Chondrocyte (in vitro differentiated cells): ENCODE results near the gene MICAL1. TPM values are rescaled to one million over a fixed set of nuclear protein-coding genes. Genes with fewer than 3 reads are reported as not detected.

ENCODE experiments used
- DNase-seq: peaks from one replicate; pipeline ENCODE4 v3.0.0; 2021; ENCODE audit warnings: mixed read lengths, low spot score
- H3K27ac Mint-ChIP-seq: one replicate; pipeline ENCODE4 v1.8.0; 2021; ENCODE audit warnings: mild to moderate bottlenecking, moderate library complexity, mixed read lengths; ENCODE audit not compliant: unreplicated experiment
- H3K27me3 Mint-ChIP-seq: 2 replicates; pipeline ENCODE4 v1.8.0; 2021; ENCODE audit warnings: low read depth, mixed read lengths
- H3K36me3 Mint-ChIP-seq: 2 replicates; pipeline ENCODE4 v1.8.0; 2021; ENCODE audit warnings: low read depth, mixed read lengths
- H3K4me1 Mint-ChIP-seq: 2 replicates; pipeline ENCODE4 v1.8.0; 2021; ENCODE audit warnings: low read depth, mild to moderate bottlenecking, mixed read lengths
- H3K4me3 Mint-ChIP-seq: one replicate; pipeline ENCODE4 v1.8.0; 2021; ENCODE audit warnings: mild to moderate bottlenecking, moderate library complexity, mixed read lengths; ENCODE audit not compliant: unreplicated experiment
- H3K9me3 Mint-ChIP-seq: 2 replicates; pipeline ENCODE4 v1.8.0; 2021; ENCODE audit warnings: low read depth, mixed read lengths
- CTCF ChIP-seq: fragments of 200-600 bp; sonication (generic); IDR thresholded peaks from 2 replicates; pipeline ENCODE4 v1.5.0; 2021; ENCODE audit warnings: antibody characterized with exemption, mild to moderate bottlenecking, moderate library complexity
- total RNA-seq: library from RNA; stranded (reverse); gene quantifications from 3 replicates; pipeline ENCODE4 v1.2.1, GENCODE V29; 2021

MICAL1 gene
- total RNA-seq, 1 donor from 2014 or later = 102 TPM

- no peak overlapping the region for H3K27ac Mint-ChIP-seq
These were observed 37.9 kb downstream of the MICAL1 start for GRCh38 chr6:109417646-109418045.

DNA sequence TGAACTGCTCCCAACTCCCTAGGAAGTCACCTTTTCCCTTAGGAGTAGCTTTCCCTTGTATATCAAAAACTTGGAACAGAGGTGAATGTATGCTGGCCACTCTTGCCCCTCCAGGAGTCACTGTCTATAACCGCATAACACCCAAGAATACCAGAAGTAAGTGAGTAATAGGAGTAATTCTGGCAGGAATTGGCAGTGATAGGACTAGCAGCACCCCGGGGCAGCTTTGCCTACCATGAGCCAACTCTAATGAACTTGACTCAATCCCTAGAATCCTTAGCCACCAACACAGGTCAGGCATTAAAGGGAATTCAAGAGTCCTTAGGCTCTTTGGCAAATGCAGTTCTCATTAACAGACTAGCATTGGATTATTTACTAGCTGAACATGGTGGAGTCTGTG is 44.5 kb downstream of the MICAL1 start:
- Mint-ChIP-seq H3K27ac (no peak overlapping the region), H3K27me3 (no peaks in the 10 kb centered on the region), H3K4me3 (no peak overlapping the region), H3K4me1 (no peaks in the 10 kb centered on the region), H3K36me3 (peaks cover 2% of the 10 kb centered on the region), H3K9me3 (peaks cover 20% of the 10 kb centered on the region)
- TF ChIP-seq CTCF = no peak
- no peak for DNase-seq

More at GRCh38 chr6:109417646-109418045, 37.9 kb downstream of the MICAL1 start:
- Mint-ChIP-seq H3K4me3 (no peak overlapping the region), H3K36me3 (peaks cover 2% of the 10 kb centered on the region), H3K9me3 (peaks cover 10% of the 10 kb centered on the region), H3K4me1 (no peaks in the 10 kb centered on the region), H3K27me3 (no peaks in the 10 kb centered on the region)
- TF ChIP-seq CTCF = no peak
- DNase-seq = no peak

- H3K27me3 Mint-ChIP-seq = no peaks in the 10 kb centered on the region
- DNase-seq = no peak
- no peak overlapping the region for H3K27ac Mint-ChIP-seq
- H3K36me3 Mint-ChIP-seq = no peaks in the 10 kb centered on the region
- H3K4me3 Mint-ChIP-seq = no peak overlapping the region
- H3K9me3 Mint-ChIP-seq = peaks cover 5% of the 10 kb centered on the region
- no peak for TF ChIP-seq CTCF
- no peaks in the 10 kb centered on the region for H3K4me1 Mint-ChIP-seq
These were observed 49.4 kb downstream of the MICAL1 start for GRCh38 chr6:109406196-109406595.

GRCh38 chr6:109397020-109397419 is 58.6 kb downstream of the MICAL1 start:
- Mint-ChIP-seq H3K9me3 (no peaks in the 10 kb centered on the region), H3K4me3 (no peak overlapping the region), H3K4me1 (no peaks in the 10 kb centered on the region), H3K27ac (no peak overlapping the region), H3K36me3 (peaks cover 1% of the 10 kb centered on the region), H3K27me3 (peaks cover 2% of the 10 kb centered on the region)
- TF ChIP-seq CTCF = peak; percentile 65
- DNase-seq = no peak

- H3K4me3 Mint-ChIP-seq = no peak overlapping the region
- H3K9me3 Mint-ChIP-seq = no peaks in the 10 kb centered on the region
- DNase-seq = no peak
- no peaks in the 10 kb centered on the region for H3K4me1 Mint-ChIP-seq
- peaks cover 2% of the 10 kb centered on the region for H3K27me3 Mint-ChIP-seq
- no peak overlapping the region for H3K27ac Mint-ChIP-seq
- peaks cover 1% of the 10 kb centered on the region for H3K36me3 Mint-ChIP-seq
- TF ChIP-seq CTCF = no peak
These were observed 59.4 kb downstream of the MICAL1 start for GRCh38 chr6:109396046-109396718.

Other genes with a start within 250 kb of the MICAL1 start
- gene CD164, start 73.3 kb downstream of the MICAL1 start, total RNA-seq = 240 to 273 TPM (median 259 TPM) in 3 replicates
- gene PPIL6, start 15.1 kb downstream of the MICAL1 start, total RNA-seq = 2.2 to 2.7 TPM (median 2.5 TPM) in 3 replicates
- gene SMPD2, start 15.0 kb downstream of the MICAL1 start, total RNA-seq = 5.3 to 7.4 TPM (median 5.6 TPM) in 3 replicates
- gene ZBTB24, start 27.4 kb upstream of the MICAL1 start, total RNA-seq = 6.6 to 8.1 TPM (median 7.1 TPM) in 3 replicates
- gene AK9, start 235.4 kb upstream of the MICAL1 start, total RNA-seq = 3.4 to 4.5 TPM (median 4.4 TPM) in 3 replicates
- gene FIG4, start 235.5 kb upstream of the MICAL1 start, total RNA-seq = 10.4 to 14.1 TPM (median 13.0 TPM) in 3 replicates